Transverse colon (tissue), 4 donors: ENCODE measurements around the gene GADD45A. TPM values are rescaled to one million over a fixed set of nuclear protein-coding genes. Genes with fewer than 3 reads are reported as not detected.

ENCODE experiments used
- DNase-seq: peaks from one replicate; pipeline ENCODE4 v3.0.0-alpha.2; 2019
- H3K27ac ChIP-seq, 4 donors: fragments of 200-600 bp; sonication (generic); 2 replicates each; pipeline ENCODE4 v1.5.1; 2016 to 2018; ENCODE audit warnings: inconsistent platforms in 4 of 4
- H3K27me3 ChIP-seq: fragments of 200-600 bp; sonication (generic); 2 replicates; pipeline ENCODE4 v1.5.1; 2017; ENCODE audit warnings: inconsistent platforms
- H3K36me3 ChIP-seq, 4 donors: fragments of 200-600 bp; sonication (generic); 2 replicates each; pipeline ENCODE4 v1.5.1; 2017 to 2019; ENCODE audit warnings: inconsistent platforms in 4 of 4
- H3K4me1 ChIP-seq, 4 donors: fragments of 200-600 bp; sonication (generic); 2 replicates each; pipeline ENCODE4 v1.5.1; 2017 to 2020; ENCODE audit warnings: inconsistent platforms in 4 of 4
- H3K4me3 ChIP-seq, 4 donors: fragments of 200-600 bp; sonication (generic); 1 replicate in 1 of 4; 2 replicates in 3 of 4; pipeline versions ENCODE4 v1.5.1 to v1.6.1; 2017 to 2019; ENCODE audit warnings: inconsistent platforms in 4 of 4
- H3K9me3 ChIP-seq, 2 donors: fragments of 200-600 bp; sonication (generic); 2 replicates each; pipeline ENCODE4 v1.5.1; 2017 to 2019; ENCODE audit warnings: inconsistent platforms in 2 of 2
- CTCF ChIP-seq, 5 experiments: fragments of 200-600 bp in 3 of 5; fragments of 450-650 bp in 2 of 5; sonication (generic) in 3 of 5; IDR thresholded peaks; 1 replicate in 2 of 5; 2 replicates in 3 of 5; pipeline ENCODE4 v1.5.1; 2016 to 2017; ENCODE audit warnings: antibody characterized with exemption in 5 of 5, inconsistent platforms in 3 of 5, mild to moderate bottlenecking in 2 of 5, moderate library complexity in 1 of 5
- EP300 ChIP-seq: sonication (generic); formaldehyde crosslinking; IDR thresholded peaks from one replicate; pipeline ENCODE4 v1.6.1; 2017; ENCODE audit warnings: antibody characterized with exemption, low read depth
- POLR2A ChIP-seq: fragments of 450-650 bp; IDR thresholded peaks from one replicate; pipeline ENCODE4 v1.6.1; 2016; ENCODE audit warnings: antibody characterized with exemption, mild to moderate bottlenecking, moderate library complexity
- POLR2AphosphoS5 ChIP-seq, 3 donors: sonication (generic); formaldehyde crosslinking; IDR thresholded peaks; one replicate each; pipeline ENCODE4 v1.6.1; 2016; ENCODE audit warnings: antibody characterized with exemption in 3 of 3
- WGBS, 2 donors: methylation state at CpG; one replicate each; pipeline ENCODE4 v1.1.5; 2018; ENCODE audit warnings: low coverage in 1 of 2; 5-methylcytosine and 5-hydroxymethylcytosine counted together
- in situ Hi-C, 4 donors: fragments of 200-750 bp; cut with MboI; loops; one replicate each; pipeline versions ENCODE4 v1.15.0 to v1.15.1; 2017; ENCODE audit warnings: low sequenced_read_pairs in 3 of 4, low pct_ligation_motif_present in 1 of 4, low pct_unique_long_range_greater_than_20kb in 1 of 4
- intact Hi-C: fragments of 100-400 bp; cut with DNase I; formaldehyde crosslinking; loops from one replicate; pipeline ENCODE4 v1.15.1; 2023; ENCODE audit warnings: low total_unique reads
- total RNA-seq, 4 donors: library from RNA; depleted of rRNA; stranded (reverse); fragments of >200 nt; gene quantifications; one replicate each; pipeline ENCODE4 v1.1.0, GENCODE V29; 2016

Gene GADD45A
- total RNA-seq, 4 donors from 2014 or later = 2.0 to 79.7 (median 69.9) TPM

- H3K4me1 ChIP-seq = peaks cover 8 to 28% (median 17%) of the 10 kb centered on the region in 4 donors
- no peaks in the 10 kb centered on the region for H3K36me3 ChIP-seq
- H3K4me3 ChIP-seq = no peak overlapping the region
- intact Hi-C loops (no loop called here), in situ Hi-C loops (loop anchor here in 1 of 4 donors (10.0 kb wide), 1 partner anchor 55 kb away; no protein-coding TSS in a partner anchor)
- no peaks in the 10 kb centered on the region for H3K27me3 ChIP-seq
- no peaks in the 10 kb centered on the region for H3K9me3 ChIP-seq
- no peak overlapping the region for H3K27ac ChIP-seq
- no peak for DNase-seq
- TF ChIP-seq POLR2A (no peak), CTCF (IDR thresholded peaks at IDR 0.05) (no peak), EP300 (no peak), POLR2AphosphoS5 (IDR thresholded peaks at IDR 0.05) (no peak)
These were observed 5.3 kb upstream of the GADD45A start for GRCh38 chr1:67679691-67680090.

GRCh38 chr1:67680486-67680885, 4.5 kb upstream of the GADD45A start:
- Histone ChIP-seq H3K27ac (no peak overlapping the region), H3K4me1 (peaks cover 8 to 21% (median 17%) of the 10 kb centered on the region in 4 donors), H3K27me3 (no peaks in the 10 kb centered on the region), H3K36me3 (no peaks in the 10 kb centered on the region), H3K4me3 (no peak overlapping the region), H3K9me3 (no peaks in the 10 kb centered on the region)
- in situ Hi-C loops (loop anchor here in 1 of 4 donors (10.0 kb wide), 1 partner anchor 54 kb away; no protein-coding TSS in a partner anchor), intact Hi-C loops (no loop called here)
- TF ChIP-seq POLR2A (no peak), EP300 (no peak), CTCF (IDR thresholded peaks at IDR 0.05) (no peak), POLR2AphosphoS5 (IDR thresholded peaks at IDR 0.05) (no peak)
- no peak for DNase-seq
- 93 to 100% methylated on average over 1 to 2 of the region's 2 CpGs for WGBS, 2 donors

GRCh38 chr1:67682659-67683197, 2.3 kb upstream of the GADD45A start:
- intact Hi-C loops (no loop called here), in situ Hi-C loops (loop anchor here in 1 of 4 donors (10.0 kb wide), 1 partner anchor 52 kb away; no protein-coding TSS in a partner anchor)
- Histone ChIP-seq H3K4me3 (no peak overlapping the region), H3K27ac (peak overlapping the region; percentile 96 to 98 (median 98)), H3K27me3 (no peaks in the 10 kb centered on the region), H3K4me1 (peaks cover 8 to 32% (median 27%) of the 10 kb centered on the region in 4 donors), H3K9me3 (no peaks in the 10 kb centered on the region), H3K36me3 (peaks cover 0 to 3% (median under 1%) of the 10 kb centered on the region in 4 donors)
- DNase-seq = no peak
- TF ChIP-seq POLR2AphosphoS5 (IDR thresholded peaks at IDR 0.05) (no peak), POLR2A (no peak), EP300 (no peak), CTCF (IDR thresholded peaks at IDR 0.05) (no peak)
- WGBS, 2 donors = 29 to 38% methylated on average over 3 of the region's 3 CpGs

- peaks cover 8 to 34% (median 28%) of the 10 kb centered on the region in 4 donors for H3K4me1 ChIP-seq
- no peaks in the 10 kb centered on the region for H3K9me3 ChIP-seq
- 49 to 57% methylated on average over 3 of the region's 3 CpGs for WGBS, 2 donors
- H3K27me3 ChIP-seq = no peaks in the 10 kb centered on the region
- peak overlapping the region; percentile 96 to 98 (median 98) for H3K27ac ChIP-seq
- H3K36me3 ChIP-seq = peaks cover 0 to 7% (median 3%) of the 10 kb centered on the region in 4 donors
- TF ChIP-seq POLR2AphosphoS5 (IDR thresholded peaks at IDR 0.05) (no peak), EP300 (no peak), CTCF (IDR thresholded peaks at IDR 0.05) (no peak), POLR2A (no peak)
- H3K4me3 ChIP-seq = no peak overlapping the region
- intact Hi-C loops (no loop called here), in situ Hi-C loops (loop anchor here in 1 of 4 donors (10.0 kb wide), 1 partner anchor 51 kb away; no protein-coding TSS in a partner anchor)
- DNase-seq = no peak
These were observed 1.7 kb upstream of the GADD45A start for GRCh38 chr1:67683316-67683715.
